ENCODE measurements around the gene TFAP2C.

The TFAP2C gene

GRCh38 chr20:56664796-56665195 lies 35.7 kb downstream of the TFAP2C start:
- DNase-seq (ENCODE audit: low read depth), result no peak
- TF ChIP-seq, protein P1, sequence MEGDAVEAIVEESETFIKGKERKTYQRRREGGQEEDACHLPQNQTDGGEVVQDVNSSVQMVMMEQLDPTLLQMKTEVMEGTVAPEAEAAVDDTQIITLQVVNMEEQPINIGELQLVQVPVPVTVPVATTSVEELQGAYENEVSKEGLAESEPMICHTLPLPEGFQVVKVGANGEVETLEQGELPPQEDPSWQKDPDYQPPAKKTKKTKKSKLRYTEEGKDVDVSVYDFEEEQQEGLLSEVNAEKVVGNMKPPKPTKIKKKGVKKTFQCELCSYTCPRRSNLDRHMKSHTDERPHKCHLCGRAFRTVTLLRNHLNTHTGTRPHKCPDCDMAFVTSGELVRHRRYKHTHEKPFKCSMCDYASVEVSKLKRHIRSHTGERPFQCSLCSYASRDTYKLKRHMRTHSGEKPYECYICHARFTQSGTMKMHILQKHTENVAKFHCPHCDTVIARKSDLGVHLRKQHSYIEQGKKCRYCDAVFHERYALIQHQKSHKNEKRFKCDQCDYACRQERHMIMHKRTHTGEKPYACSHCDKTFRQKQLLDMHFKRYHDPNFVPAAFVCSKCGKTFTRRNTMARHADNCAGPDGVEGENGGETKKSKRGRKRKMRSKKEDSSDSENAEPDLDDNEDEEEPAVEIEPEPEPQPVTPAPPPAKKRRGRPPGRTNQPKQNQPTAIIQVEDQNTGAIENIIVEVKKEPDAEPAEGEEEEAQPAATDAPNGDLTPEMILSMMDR (IDR thresholded peaks at IDR 0.05; ENCODE audit: insufficient read depth, low read depth, low read length, missing control alignments), result no peak
- H3K4me3 ChIP-seq (ENCODE audit: low read length), result no peak overlapping the region

GRCh38 chr20:56665806-56666205 lies 36.7 kb downstream of the TFAP2C start:
- TF ChIP-seq, protein P1 (IDR thresholded peaks at IDR 0.05; ENCODE audit: insufficient read depth, low read depth, low read length, missing control alignments), result no peak
- H3K4me3 ChIP-seq (ENCODE audit: low read length), result no peak overlapping the region
- DNase-seq (ENCODE audit: low read depth), result no peak

DNA sequence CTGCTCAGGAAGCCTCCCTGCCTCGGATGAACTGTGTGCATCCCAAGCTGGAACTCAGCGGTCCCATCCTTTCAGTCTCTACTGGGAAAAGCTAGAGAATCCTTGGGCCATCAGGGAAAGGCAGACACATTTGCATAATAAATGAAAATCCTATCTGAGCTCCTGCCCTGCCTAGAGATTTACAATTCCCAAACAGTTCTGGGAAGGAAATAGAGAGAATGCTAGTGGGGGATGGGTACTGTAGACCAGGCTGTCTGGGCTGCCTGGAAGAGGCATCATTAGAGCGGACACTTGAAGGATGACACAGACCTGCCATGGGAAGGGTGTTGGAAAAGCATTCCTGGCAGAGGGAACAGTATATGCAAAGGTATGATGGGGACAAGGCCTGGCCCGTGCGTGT lies 44.3 kb downstream of the TFAP2C start:
- DNase-seq (ENCODE audit: low read depth), result no peak
- TF ChIP-seq, protein P1 (IDR thresholded peaks at IDR 0.05; ENCODE audit: insufficient read depth, low read depth, low read length, missing control alignments), result no peak
- H3K4me3 ChIP-seq (ENCODE audit: low read length), result no peak overlapping the region

DNA sequence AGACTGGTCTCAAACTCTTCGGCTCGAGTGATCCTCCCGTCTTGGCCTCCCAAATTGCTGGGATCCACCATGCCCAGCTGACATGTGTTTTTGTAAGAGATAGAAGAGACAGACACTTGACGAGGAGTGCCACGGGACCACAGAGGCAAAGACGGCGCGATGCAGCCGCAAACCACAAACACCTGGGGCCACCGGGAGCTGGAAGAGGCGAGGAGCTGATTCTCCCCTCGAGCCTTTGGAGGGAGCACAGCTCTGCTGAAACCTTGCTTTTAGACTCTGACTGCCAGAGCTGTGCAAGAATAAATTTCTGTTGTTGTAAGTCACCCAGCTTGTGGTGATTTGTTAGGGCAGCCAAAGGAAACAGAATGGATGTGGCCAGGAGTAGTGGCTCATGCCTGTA lies 46.9 kb downstream of the TFAP2C start:
- no peak for DNase-seq (ENCODE audit: low read depth)
- TF ChIP-seq, protein P1 (IDR thresholded peaks at IDR 0.05; ENCODE audit: insufficient read depth, low read depth, low read length, missing control alignments), result no peak
- no peak overlapping the region for H3K4me3 ChIP-seq (ENCODE audit: low read length)

- DNase-seq (ENCODE audit: low read depth), result no peak
- no peak overlapping the region for H3K4me3 ChIP-seq (ENCODE audit: low read length)
- TF ChIP-seq, protein P1 (IDR thresholded peaks at IDR 0.05; ENCODE audit: insufficient read depth, low read depth, low read length, missing control alignments), result no peak
These were observed 47.6 kb downstream of the TFAP2C start for GRCh38 chr20:56676679-56677078.

DNA sequence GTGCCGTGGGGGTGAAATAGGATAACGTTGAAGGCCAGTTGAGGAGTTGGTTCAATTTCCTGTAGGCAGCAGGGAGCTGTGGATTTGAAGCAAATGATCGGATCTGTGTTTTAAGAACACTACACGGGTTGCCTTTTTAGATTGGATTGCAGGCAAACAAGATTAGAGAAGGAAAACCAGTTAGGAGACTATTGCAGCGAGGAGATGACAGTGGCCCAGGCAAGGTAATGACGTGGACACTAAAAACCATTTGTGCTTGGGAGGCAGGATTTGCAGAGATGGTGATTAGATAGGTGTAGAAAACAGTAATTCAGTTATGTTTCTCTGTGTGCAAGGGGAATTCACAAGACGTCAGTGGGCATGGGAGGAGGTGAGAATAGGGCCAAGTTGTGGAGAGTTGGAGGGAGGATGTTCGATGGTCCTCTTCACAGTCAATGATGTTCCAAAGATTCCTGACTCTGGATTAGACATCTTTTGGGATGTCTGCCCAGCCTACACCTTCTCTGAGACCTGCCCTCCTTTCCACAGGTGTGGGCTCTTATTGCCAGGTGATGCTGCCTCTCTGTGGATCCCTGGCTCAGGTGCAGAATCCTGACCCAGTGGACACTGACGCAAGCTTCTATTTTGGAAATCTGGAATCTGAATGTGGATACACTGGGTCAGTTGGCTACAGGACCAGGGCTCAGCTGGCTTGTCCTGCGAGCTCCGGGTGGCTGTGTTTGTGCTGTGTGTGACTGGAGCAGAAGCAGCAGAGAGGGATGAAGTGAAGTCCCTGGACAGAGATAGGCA lies 54.2 kb downstream of the TFAP2C start:
- DNase-seq (ENCODE audit: low read depth), result peak; percentile 28
- TF ChIP-seq, protein P1 (IDR thresholded peaks at IDR 0.05; ENCODE audit: insufficient read depth, low read depth, low read length, missing control alignments), result no peak
- no peak overlapping the region for H3K4me3 ChIP-seq (ENCODE audit: low read length)

- H3K4me3 ChIP-seq (ENCODE audit: low read length), result no peak overlapping the region
- TF ChIP-seq, protein P1 (IDR thresholded peaks at IDR 0.05; ENCODE audit: insufficient read depth, low read depth, low read length, missing control alignments), result no peak
- DNase-seq (ENCODE audit: low read depth), result no peak
These were observed 56.8 kb downstream of the TFAP2C start for GRCh38 chr20:56685879-56686278.
